Measurements from ENCODE around the gene DEPDC5. TPM values are rescaled to one million over a fixed set of nuclear protein-coding genes. Genes with fewer than 3 reads are reported as not detected.

The DEPDC5 gene
- total RNA-seq, 2 donors from 2014 or later = 31.9 to 43.2 TPM

- TF ChIP-seq CTCF (conservative IDR thresholded peaks at IDR 0.05) = no peak
- H3K4me1 Mint-ChIP-seq = no peaks in the 10 kb centered on the region
- Histone ChIP-seq H3K9ac (ENCODE audit: extremely low read depth, low read length, poor library complexity, severe bottlenecking) (no peak overlapping the region), H3K27me3 (ENCODE audit: control insufficient read depth, insufficient read depth, low read length, poor library complexity, severe bottlenecking) (no peaks in the 10 kb centered on the region), H3K4me1 (ENCODE audit: control insufficient read depth, insufficient read depth, low read length) (no peaks in the 10 kb centered on the region), H3K4me3 (ENCODE audit: low read length) (no peak overlapping the region), H3K9me3 (ENCODE audit: control insufficient read depth, low read length) (no peaks in the 10 kb centered on the region), H3K36me3 (ENCODE audit: control insufficient read depth, insufficient read depth, low read length) (no peaks in the 10 kb centered on the region), H3K27ac (ENCODE audit: low read depth, low read length) (no peak overlapping the region)
- WGBS, 2 experiments (ENCODE audit: insufficient coverage in 1 of 2, insufficient read length in 1 of 2) = 77 to 80% methylated on average over 1 of the region's 1 CpG
- DNase-seq = no peak
- no peaks in the 10 kb centered on the region for H3K9me3 Mint-ChIP-seq
- H3K36me3 Mint-ChIP-seq (ENCODE audit: low read depth) = no peaks in the 10 kb centered on the region
- no peak overlapping the region for H3K27ac Mint-ChIP-seq
- no peaks in the 10 kb centered on the region for H3K27me3 Mint-ChIP-seq (ENCODE audit: insufficient read depth)
- H3K4me3 Mint-ChIP-seq = no peak overlapping the region
Measured at GRCh38 chr22:31926024-31926423, 172.2 kb downstream of the DEPDC5 start.

GRCh38 chr22:31926969-31927368 lies 173.2 kb downstream of the DEPDC5 start:
- peak; percentile 81 for DNase-seq
- H3K4me1 ChIP-seq (ENCODE audit: control insufficient read depth, insufficient read depth, low read length) = no peaks in the 10 kb centered on the region
- H3K4me3 ChIP-seq (ENCODE audit: low read length) = no peak overlapping the region
- H3K27me3 Mint-ChIP-seq (ENCODE audit: insufficient read depth) = no peaks in the 10 kb centered on the region
- H3K36me3 Mint-ChIP-seq (ENCODE audit: low read depth) = no peaks in the 10 kb centered on the region
- H3K9me3 Mint-ChIP-seq = no peaks in the 10 kb centered on the region
- no peak overlapping the region for H3K9ac ChIP-seq (ENCODE audit: extremely low read depth, low read length, poor library complexity, severe bottlenecking)
- no peak overlapping the region for H3K27ac Mint-ChIP-seq
- TF ChIP-seq CTCF (conservative IDR thresholded peaks at IDR 0.05) = no peak
- no peaks in the 10 kb centered on the region for H3K27me3 ChIP-seq (ENCODE audit: control insufficient read depth, insufficient read depth, low read length, poor library complexity, severe bottlenecking)
- no peaks in the 10 kb centered on the region for H3K36me3 ChIP-seq (ENCODE audit: control insufficient read depth, insufficient read depth, low read length)
- no peak overlapping the region for H3K27ac ChIP-seq (ENCODE audit: low read depth, low read length)
- H3K4me1 Mint-ChIP-seq = no peaks in the 10 kb centered on the region
- no peaks in the 10 kb centered on the region for H3K9me3 ChIP-seq (ENCODE audit: control insufficient read depth, low read length)
- H3K4me3 Mint-ChIP-seq = no peak overlapping the region

GRCh38 chr22:31927562-31927961 lies 173.7 kb downstream of the DEPDC5 start:
- Mint-ChIP-seq H3K4me1 (no peaks in the 10 kb centered on the region), H3K4me3 (no peak overlapping the region), H3K9me3 (no peaks in the 10 kb centered on the region), H3K36me3 (ENCODE audit: low read depth) (no peaks in the 10 kb centered on the region), H3K27ac (no peak overlapping the region), H3K27me3 (ENCODE audit: insufficient read depth) (no peaks in the 10 kb centered on the region)
- H3K9me3 ChIP-seq (ENCODE audit: control insufficient read depth, low read length) = no peaks in the 10 kb centered on the region
- no peak overlapping the region for H3K27ac ChIP-seq (ENCODE audit: low read depth, low read length)
- H3K4me3 ChIP-seq (ENCODE audit: low read length) = no peak overlapping the region
- WGBS, 2 experiments (ENCODE audit: insufficient coverage in 1 of 2, insufficient read length in 1 of 2) = 77 to 82% methylated on average over 2 to 3 of the region's 3 CpGs
- no peaks in the 10 kb centered on the region for H3K27me3 ChIP-seq (ENCODE audit: control insufficient read depth, insufficient read depth, low read length, poor library complexity, severe bottlenecking)
- H3K36me3 ChIP-seq (ENCODE audit: control insufficient read depth, insufficient read depth, low read length) = no peaks in the 10 kb centered on the region
- H3K9ac ChIP-seq (ENCODE audit: extremely low read depth, low read length, poor library complexity, severe bottlenecking) = no peak overlapping the region
- TF ChIP-seq CTCF (conservative IDR thresholded peaks at IDR 0.05) = no peak
- H3K4me1 ChIP-seq (ENCODE audit: control insufficient read depth, insufficient read depth, low read length) = no peaks in the 10 kb centered on the region
- no peak for DNase-seq
